Stimulated activated CD8-positive, alpha-beta memory T cell treated with anti-CD3 and anti-CD28 coated beads, Interleukin-12 subunit alpha, Interleukin-12 subunit beta, amount 100 ng/mL, for 4 hours (primary cell): Measurements from ENCODE around the gene MBOAT1.

Source experiments
- DNase-seq: peaks from one replicate; pipeline ENCODE4 v3.0.0-alpha.2; 2020; ENCODE audit warnings: low read depth

Gene MBOAT1

DNA sequence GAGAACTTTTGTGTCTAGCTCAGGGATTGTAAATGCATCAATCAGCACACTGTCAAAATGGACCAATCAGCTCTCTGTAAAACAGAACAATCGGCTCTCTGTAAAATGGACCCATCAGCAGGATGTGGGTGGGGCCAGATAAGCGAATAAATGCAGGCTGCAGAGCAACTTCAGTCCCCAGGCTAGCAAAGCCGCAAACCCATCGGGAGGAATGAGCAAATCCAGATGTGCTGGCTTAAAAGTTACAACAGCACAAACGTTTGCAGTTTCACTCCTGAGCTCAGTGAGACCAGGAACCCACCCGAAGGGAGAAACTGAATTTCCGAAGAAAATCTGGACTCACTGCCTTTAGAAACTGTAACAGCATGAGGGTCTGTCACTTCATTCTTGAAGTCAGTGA, 21.9 kb upstream of the MBOAT1 start:
- no peak for DNase-seq

DNA sequence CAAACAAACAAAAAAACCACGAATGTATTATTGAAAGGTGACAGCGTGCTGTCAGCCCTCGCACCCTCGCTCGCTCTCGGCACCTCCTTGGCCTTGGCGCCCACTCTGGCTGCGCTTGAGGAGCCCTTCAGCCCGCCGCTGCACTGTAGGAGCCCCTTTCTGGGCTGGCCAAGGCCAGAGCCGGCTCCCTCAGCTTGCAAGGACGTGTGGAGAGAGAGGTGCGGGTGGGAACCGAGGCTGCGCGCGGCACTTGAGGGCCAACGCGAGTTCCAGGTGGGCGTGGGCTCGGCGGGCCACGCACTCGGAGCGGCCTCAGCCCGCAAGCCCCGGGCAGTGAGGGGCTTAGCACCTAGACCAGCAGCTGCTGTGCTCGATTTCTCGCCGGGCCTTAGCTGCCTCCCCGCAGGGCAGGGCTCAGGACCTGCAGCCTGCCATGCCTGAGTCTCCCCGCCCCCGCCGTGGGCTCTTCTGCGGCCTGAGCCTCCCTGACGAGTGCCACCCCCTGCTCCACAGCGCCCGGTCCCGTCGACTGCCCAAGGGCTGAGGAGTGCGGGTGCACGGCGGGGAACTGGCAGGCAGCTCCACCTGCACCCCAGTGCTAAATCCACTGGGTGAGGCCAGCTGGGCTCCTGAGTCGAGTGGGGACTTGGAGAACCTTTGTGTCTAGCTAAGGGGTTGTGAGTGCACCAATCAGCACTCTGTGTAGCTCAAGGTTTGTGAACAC, 20.9 kb upstream of the MBOAT1 start:
- DNase-seq = no peak

DNA sequence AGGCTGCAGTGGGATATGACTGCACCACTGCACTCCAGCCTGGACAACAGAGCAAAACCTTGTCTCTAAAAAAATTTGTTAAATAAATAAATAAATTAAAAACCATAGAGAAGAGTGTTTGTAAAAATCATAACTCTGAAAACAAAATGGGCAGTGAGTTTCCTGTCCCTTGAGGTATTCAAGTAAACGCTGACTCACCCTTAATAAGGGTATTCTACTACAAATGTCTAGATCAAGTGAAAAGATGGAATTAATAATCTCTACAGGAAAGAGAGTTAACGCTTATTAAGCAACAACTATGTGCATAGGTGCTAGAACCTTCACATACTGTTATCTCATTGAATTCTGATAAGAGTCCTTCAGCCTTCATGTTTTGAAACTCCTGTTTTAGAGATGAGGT, 19.9 kb upstream of the MBOAT1 start:
- DNase-seq = no peak

DNA sequence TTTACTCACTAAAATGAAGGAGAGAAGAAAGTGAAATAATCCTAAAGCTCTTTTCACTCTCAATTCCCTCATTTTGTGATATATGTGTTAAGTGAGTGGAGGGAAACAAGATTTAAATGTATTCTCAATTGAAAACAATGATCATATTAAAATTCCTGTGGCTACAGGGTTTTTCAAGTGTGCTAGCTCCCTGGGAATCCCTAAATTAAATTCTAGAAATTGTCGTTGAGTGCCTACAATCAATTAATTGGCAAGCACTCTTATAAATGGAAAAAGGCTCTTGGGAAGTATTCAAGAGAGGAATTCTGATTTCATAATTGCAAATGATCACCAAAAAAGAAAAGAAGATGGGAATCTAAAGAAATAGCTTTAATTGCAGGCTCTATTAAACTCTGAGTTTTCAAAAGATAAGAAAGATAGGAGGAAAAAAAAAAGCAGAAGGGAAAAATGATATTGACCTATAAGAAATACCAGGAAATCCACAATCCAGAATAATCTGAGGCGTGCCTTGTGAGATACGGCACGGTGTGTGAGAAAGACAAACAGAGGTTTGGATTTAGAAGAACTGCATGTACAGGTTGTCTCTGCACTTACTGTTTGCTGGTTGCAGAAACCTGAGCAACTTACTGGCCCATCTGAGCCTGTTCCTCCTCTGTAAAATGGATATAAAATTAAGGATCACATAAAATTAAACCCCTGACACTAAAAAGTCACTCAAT, 18.3 kb upstream of the MBOAT1 start:
- no peak for DNase-seq

DNA sequence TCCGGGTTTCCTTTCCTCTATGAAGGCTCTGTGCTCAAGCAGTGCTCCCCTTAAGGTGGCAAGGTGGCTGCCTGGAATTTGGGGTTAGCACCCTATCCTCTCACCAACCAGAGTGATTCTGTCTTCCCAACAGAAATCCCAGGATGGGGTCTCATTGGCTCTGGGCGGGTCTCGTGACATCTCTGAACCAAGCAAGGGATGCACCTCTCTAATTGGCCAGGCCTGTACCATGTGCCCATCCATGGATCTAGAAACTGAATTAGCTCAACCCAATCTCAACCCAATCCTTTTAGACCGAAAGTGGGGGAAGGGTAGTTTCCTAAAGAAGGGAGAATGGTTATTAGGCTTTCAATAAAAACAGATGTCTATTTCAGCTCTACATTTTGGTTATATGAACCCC, 17.6 kb upstream of the MBOAT1 start:
- DNase-seq = no peak

DNA sequence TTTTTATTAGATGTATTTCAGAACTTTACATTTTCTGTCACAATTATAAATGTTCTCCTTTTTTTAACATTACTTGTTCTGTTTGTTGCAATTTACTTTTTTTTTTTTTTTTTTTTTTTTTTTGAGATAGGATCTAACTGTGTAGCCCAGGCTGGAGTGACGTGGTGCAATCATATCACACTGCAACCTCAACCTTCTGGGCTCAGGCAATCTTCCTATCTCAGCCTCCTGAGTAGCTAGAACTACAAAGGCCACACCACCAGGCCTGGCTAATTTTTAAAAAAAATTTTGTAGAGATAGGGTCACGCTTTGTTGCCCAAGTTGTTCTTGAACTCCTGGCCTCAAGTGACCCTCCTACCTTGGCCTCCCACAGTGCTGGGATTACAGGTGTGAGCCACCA, 15.1 kb upstream of the MBOAT1 start:
- DNase-seq = no peak

DNA sequence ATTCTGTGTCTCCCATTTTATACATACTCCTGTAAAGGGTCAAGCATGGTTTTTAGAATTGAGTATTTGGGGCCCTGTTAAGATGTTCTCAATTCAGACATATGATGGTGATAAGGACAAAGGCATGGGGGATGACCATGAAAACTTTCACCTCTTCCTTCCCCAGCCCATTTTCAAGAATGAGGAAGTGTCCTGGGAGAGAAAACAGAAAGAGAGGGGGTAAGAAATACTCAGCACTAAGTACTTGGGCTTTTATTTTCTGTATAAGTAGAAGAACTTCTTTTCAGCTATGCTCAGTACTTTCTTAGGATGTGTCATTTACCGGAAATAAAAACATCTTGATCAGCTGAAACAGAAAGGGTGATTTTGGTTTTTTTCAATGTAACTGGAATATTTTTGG, 10.9 kb upstream of the MBOAT1 start:
- DNase-seq = no peak

DNA sequence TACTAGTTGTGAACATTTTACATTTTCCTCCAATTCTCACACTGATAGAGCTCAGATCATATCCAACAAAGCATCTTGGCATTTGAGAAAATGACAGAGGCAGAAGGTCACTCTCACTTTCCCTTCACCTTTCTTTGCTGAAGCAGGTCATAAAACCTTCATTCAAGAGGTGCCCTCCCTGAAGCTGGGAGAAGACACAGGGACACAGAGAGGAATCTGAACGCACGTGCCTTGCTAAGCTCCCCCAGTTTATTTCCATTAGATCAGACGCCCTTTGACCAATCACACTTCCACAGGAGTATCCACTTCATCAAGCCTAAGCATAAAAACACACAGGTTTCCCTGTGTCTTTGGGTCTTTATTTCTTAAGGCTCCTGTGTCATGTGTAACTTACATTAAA, 9.2 kb upstream of the MBOAT1 start:
- DNase-seq = no peak

DNA sequence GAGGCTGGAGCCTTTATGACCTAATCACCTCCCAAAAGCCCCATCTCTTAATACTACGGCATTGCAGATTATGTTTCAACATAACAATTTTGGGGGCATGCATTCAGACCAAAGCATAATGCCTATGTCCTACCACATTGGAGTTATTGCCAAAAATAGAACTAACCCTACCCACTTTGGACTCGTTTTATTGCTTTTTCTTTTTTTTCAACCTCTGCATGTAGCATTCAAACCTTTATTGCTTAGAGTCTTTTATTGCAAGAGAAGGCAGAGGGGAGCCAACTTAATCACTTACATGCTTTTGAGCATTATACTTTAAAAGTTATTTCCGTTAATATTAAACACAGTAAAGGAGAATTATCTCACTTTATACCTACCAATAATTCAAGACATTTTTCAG, 8.1 kb upstream of the MBOAT1 start:
- no peak for DNase-seq

DNA sequence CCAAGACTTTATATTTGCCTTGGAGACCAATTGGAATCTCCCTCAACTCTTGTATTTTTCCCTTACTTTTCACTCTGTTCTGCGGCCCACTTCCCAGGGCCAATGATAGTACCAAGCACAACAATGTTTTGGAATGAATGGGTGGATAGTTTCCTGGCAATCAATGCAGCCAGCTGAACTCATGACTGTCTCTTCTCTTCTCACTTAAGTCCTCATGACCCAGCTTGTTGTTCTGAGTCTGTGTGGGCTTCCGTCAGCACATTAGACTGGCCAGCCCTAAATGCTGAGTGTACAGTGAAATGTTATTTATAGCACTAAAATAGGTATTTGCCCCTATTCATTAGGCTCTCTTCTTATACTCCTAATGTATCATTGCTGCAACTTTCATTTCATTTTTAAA, 5.6 kb upstream of the MBOAT1 start:
- no peak for DNase-seq

DNA sequence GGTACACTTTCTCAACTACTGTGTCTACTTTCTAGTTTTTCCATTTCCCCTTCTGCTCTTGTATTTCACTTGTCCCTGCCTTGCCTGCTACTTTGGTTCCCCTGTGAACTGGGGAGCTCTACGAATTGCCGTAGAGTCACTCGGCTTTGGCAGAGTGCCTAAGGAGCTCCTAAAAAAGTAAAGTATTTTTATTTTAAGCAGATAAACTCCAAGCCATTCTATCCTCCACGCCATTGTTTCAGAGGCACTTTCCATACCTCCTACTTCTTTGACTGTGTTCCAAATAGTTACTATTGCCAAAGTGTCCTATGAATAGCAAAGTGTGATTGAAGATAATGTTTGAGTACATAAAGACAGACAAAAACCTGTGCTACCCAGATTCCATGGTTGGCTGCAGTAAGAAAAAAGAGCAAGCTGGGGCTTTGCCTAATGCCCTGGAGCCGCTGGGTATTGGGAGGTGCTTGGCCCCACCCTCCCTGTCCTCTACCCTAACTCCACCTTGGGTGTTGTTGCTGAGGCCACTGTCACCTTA, 5.1 kb upstream of the MBOAT1 start:
- DNase-seq = no peak

DNA sequence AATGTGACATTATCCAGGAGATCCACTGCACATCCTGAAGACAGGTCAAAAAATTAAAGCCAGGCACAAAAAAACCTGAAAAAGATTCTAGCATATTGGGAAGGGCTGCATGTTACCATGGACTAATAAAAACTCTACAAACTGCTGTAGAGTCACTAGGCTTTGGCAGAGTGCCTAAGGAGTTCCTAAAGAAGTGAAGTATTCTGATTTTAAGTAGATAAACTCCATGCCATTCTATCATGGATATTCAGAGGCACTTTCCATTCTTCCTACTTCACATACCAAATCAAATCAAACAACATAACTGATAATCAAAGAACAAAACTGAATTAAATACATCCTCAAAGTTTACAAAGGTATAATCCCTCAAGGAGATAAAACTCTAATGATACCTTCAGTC, 3.0 kb upstream of the MBOAT1 start:
- no peak for DNase-seq

DNA sequence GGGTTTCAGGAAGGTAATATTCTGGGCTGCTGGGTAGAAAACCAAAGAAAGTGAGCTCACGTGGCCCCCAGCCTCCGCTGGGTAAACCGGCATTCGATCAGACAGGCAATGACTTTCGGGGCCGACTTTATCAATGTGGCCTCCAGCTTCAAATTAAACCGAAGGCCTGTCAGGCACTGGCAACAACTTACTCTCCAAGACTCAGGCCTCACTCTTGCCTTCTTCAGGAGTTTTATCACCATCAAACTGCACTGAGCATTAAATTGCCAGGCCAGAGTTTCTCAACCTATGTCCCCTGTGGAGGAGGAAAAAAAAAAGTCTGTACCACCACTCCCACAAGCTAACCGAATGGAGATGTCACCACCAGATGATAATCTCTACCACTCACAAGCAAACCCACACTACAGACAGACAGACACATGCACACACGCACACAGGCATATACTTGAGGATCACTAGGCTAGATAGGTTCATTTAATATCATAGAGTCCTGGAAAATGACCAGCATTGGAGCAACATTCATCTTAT, 1.1 kb upstream of the MBOAT1 start:
- DNase-seq = no peak

DNA sequence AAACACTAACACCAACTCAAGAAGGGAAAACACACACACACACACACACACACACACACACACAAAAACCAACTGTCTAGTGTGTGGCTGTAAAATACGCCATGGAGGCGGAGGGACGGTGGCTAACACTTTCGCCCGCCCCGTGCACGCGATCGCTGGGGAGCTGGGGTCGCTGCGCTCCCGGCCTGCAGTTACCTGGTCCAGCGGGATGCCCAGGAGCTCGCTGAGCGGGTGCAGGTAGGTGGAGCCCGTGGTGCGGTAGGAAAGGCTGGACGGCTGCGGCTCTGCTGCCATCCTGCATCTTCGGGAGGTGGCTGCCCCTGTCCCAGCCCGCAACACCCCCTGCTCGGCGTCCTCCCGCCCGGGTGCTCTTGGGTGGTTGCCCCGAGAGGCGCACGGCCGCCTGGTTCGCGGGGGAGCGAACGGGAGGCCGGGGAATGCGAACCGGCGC, 303 bp downstream of the MBOAT1 start:
- no peak for DNase-seq

DNA sequence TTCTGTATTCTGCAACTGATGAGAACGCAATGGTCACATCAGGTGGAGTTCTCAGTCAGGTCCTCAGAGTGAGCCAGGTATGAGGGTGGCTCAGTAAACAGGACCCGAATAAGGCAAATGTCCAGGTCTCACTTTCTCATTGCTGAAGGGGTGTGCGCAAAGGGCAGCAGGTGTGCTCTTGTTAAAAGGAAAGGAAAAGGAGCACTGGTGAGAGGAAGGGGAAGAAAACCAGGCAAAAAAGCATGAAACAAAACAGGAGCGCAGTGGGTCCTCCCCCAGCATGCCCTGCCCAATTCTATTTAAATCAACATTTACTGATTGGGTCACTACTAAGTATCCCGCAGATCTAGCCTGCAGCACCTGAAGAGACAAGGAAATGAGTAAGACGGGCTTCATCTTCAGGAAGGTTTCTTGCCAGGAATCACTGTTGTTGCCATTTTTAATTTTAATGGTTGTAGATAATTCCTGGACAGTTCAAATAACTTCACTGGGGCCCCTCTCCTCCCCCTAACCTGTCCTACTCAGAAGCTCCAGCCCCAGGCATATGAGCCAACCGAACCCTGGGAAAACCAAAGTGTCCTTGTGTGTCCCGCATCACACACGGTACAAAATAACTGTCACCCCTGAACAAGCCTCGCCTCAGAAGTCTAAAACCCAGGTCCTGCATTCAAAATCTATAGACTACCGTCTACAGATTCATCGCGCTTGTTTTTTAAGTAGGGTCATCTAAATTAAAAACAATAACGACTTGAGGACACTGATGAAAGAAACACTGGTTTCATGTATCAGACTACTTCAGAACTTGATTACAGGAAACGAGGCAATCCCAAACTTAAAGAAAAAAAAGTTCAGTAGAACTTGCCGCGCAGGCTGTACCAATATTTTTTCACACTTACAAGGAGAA, 980 bp downstream of the MBOAT1 start:
- DNase-seq = no peak

DNA sequence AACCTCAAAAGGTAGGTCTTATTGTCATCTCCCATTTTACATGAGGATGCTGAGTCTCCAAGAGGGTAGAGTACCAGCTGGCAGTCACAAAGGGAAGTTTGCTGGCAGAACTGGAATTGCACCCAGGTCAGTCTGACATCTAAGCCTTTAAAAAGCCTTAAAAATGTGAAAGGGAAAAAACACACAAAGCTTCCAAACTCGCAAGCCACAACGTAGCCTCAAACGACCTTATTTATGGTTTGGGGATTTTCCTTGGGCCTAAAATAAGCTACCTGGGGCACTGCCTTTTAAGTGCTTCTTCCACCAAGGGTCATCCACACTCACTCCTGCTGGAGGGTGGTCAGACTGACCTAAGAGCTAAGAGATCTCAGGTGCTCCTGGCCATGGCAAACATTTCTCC, 2.1 kb downstream of the MBOAT1 start:
- no peak for DNase-seq

DNA sequence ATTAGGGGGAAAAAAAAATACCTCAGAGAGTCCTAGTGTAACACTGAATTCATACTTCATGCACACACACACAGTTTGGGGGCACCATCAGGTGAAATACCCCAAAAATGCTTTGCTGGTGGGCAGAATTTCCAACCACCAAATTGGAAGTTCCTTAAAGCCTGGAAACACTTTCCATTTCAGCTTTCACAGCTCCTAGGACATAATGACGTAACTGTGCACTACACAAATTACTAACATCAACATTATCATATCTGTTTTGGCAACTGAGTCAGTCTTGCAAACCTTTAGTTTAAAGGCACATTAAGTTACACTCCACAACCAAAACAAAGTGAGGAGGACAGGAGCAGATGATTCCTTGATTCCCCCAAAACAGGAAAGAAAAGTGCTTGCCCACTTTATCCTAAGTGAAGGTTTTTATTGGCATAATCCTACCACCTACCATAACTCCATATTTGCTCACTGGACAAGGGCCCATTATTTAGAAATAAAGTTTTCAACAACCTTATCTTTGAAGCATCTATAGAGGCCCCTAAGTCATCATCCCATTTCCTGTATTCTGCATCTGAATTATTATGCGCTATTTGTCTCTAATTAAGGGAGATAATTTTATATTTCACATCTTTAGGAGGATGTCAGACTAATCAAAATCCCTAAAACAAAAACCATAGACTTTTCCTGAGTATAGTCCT, 3.4 kb downstream of the MBOAT1 start:
- no peak for DNase-seq

DNA sequence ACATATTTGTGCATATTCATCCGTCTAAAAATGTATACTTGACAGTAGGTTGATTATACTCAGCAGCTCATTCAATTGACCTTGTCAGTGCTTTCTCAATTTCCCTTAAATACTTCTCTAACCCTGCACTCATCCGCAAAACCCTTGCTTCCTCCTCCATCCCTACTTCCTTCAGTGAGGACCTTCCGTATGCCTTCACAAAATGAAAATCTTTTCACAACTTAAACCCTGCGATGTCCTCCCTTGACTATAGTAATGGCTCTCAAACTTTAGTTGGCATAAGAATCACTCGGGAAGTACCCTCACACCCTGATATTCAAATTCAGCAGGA, 5.2 kb downstream of the MBOAT1 start:
- no peak for DNase-seq

DNA sequence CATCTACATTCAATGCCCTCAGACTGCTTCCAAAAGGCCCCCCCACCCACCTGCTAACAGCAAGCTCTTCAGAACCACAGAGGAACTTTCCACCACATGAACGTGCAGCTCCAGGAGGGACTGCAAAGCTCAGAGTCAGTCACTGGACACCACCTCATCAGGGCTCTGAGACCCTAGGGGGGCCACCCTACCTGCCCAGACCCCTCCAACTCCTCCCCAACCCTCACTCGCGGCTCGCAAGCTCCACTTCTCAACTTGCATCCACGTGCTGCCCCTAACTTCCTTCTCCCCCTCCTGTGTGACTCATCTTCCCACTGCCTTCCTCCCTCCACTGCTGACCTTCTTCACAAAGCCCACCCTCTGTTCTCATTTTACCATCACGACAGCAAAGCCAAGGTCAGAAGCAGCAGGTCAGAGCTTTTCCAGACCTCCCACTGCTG, 6.5 kb downstream of the MBOAT1 start:
- DNase-seq = no peak

DNA sequence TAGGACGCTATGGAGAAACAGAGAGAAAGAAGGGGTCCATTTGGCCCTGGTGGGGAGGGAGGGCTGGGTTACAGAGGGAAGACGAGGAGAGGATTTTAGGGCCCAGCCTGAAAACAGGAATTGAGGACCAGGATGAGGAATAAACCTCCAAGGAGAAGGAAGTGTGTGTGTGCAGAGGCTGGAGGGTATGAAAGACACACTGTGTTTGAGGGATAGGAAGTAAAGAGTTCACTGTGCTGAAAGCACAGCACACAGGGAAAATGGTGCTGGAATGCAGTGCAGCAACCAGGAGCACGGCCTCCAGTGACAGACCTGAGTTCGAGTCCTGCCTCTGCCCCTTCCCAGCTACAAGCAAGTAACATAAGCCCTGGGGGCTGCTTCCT, 7.8 kb downstream of the MBOAT1 start:
- no peak for DNase-seq

DNA sequence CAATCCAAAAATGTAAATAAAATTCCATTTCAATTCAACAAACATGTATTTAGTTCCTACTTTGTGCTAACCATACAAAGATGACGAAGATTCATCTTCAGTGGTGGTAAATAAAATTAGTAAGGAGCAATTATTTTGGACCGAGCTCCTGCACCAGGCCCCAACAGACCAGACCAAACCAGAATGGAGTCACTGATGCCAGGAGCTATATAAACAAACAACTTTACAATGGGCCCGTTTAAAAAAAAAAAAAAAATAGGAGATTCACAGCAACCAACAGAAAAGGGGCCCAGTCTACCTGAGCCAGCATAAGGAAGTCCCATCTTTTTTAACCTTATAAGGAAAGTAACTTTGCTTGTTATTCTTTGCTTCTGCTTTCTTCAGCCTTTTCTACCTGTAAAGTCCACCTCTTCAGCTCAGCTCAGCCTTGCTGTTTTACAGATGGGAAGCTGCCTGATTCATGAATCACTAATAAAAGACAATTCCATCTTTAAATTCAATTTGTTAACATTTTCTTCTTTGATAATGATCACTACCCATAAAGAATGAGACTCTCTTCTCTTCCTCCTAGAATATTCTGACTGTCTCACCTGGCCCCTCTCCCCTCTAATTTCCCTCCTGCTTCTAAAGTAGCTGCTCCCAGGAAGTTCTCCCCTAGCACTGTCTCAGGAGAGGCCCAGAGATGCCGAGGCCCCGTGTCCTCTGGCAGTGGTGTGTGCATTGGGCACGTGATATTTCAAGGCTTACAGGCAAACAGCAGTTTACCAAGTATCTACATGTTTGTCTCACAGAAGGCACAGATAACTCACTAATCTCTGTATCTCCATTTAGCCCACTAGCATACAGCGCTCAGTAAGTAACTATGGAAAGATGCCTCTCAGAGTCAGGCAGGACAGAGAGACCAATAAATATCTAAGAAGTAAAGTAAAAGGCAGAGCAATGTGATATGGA, 8.4 kb downstream of the MBOAT1 start:
- no peak for DNase-seq
